GM21786 (cell line): Measurements from ENCODE around the gene SELENOS.

Experiments used
- ATAC-seq: cut with Tn5 transposase; IDR thresholded peaks from one replicate; pipeline ENCODE4 v1.9.1; 2021; ENCODE audit not compliant: unreplicated experiment

Gene SELENOS

DNA sequence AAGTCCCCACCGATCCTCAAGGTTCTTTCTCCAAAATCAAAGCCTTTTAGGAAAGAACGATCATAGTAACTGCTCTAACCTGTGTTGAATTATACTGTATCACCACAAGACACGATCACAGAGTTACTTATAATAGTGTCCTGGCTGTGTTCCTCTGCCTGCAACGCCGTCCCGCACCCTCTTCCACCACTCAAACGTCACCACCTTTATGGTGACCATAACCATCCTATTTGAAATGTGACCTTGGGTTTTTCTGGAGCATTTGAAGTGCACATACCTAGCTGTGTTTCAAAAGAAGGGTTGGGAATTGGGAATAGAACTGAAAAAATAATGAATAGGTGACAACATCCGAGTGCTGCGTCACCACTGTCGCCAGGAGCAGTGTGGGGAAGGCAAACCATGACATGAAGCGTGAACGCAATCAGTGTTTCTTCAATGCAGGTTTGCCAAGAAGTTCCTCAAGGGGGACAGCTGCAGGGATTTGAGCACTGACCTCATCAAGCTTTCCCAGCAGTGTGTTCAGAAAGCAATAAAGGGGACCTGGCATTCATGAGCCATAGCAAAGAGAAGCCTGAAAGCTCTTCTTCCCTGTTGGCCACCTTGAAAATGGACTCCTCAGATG lies 769 bp upstream of the SELENOS start:
- no peak for ATAC-seq

DNA sequence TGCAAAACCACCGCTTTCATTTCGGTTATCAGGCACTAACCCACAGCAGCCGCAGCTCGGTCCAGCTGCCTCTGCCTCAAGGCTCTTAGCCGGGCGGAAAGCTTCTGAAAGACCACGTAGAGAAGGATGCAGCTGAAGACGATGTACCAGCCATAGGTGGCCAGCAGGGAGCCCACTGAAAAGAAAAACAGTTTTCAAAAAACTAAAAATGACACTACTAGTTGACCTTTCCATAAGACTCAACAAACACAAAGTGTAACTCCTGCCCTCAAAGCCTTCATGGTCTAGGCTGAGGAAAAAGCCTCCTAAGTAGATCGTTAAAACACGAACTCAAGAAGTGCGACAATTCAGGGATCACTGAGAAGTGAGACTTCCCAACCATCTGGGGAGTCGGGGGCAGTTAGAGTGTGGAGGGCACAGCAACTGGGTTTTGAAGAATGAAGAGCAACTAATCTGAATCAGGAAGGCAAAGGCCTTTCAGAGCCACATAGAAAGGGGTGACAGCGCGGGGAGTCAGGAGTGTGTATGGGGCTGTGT lies 716 bp downstream of the SELENOS start:
- ATAC-seq, result no peak

DNA sequence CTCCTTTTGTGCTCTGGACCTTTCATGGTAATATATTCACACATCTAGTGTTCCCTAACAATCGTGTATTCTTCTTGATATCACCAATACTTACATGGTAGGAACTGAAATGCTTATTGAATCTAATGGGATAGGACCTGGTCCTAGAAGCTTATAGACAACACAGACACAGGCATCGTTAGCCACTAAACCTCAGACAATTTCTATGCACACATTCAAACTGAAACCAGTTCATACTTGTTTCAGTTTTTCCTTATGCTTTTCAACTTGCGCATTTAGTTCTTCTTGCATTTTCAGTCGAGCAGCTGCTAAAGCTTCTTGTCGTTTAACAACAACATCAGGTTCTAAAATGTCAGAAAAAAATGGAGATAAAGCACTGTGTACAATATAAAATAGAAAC lies 2.3 kb downstream of the SELENOS start:
- ATAC-seq, result peak; percentile 43

DNA sequence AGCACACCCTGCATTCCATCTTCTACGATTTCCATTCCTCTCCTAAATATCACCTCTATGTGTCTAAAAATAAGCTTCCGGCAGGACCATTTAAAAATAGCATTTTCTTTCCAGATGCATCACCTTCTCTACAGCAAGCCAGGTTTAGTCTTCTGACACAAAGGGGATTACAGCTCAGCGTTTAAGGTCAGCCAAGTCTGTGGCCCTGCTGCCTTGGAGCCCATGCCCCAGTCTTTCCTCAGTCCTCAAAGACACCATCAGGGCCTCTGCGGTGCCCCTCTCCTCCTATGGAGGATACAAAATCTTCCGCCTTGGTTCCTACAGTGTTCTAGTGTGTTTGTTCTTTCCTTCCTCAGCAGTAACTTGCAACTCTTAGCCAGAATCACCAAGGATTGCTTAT lies 3.8 kb downstream of the SELENOS start:
- no peak for ATAC-seq

DNA sequence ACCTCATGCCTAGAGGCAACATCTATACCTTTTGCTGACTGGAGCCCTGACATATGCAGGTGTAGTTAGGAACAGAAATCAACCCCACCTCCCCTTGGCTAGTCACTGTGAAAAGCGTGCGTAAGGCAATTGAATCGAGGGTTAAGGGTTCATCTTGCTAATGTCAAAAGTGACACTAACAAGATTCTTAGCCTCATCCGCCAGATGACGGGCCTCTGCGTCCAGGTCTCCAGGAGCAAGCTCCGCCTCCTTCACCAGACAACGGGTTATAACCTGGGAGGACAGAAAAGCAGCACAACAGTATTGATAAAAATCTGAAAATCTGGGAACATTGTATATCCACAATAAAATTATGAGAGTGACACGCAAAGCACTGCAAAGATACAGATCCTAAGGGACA lies 4.7 kb downstream of the SELENOS start:
- ATAC-seq, result no peak

DNA sequence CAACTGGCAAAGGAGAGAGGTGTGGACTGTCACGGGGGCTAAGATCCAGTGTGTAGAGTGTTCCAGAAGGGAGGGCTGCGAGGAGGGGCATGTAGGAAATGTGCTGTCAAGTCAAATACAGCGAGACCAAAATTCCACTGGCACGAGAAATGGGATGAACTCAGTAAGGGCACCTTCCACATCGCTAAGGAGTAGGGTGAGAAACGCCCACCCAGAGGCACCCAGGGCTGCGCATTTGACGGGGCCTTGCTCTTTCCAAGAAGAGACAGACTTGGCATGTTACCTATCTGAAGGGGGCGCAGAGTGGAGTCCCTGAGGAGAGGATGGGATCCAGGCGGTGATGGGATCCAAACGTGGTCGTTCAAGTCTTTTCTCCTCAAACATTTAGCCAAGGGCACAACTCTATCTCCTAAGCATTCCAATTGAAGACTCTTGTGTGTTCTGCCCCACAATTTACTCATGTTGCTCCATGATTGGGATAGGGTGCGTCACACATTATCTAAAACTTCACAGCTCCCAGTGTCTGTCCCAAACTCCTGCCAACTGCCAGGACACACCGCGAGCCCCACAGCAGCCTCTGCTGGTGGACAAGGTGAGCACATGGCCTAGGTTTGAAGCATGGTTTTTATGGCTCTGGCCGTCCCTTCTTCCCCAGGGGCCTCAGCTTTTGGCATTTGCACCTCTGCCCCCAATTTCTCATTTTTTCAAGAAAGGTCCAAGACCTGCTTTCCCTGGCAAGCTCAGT lies 7.6 kb downstream of the SELENOS start:
- no peak for ATAC-seq

DNA sequence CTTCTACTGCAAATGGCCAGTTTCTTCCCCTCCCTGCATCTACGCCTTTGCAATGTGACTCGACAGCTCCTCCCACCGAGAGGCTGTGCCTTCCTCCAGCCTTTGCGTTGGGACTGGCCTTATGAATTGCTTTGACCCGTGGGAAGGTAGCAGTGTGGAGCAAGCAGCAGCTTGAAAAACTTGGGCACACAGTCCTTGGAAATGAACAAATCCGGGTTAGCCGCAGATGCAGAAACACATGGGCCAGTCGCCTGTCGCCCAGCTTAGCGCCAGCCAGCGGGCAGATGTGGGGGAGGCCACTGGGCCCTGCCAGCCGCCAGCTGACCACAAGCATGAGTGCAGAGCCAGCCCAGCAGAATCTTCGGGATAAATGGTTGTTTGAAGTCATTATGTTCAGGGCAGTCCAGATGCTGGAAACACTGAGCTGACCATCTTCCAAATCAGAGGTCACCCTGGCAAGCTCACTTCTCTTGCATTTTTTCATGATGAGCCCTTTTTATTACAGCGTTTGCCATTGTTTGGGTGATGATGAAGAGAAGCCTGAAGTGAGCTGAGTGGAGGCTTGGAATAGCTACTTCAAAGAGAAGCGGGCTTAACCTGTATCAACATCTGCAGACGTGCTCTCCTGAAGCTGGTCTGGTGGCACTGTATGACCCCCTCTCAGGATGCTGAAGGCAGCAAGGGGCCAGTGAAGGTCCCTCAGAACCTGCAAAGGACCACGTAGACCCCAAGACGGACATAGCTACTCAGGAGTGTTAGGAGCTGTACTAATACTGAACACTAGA lies 9.8 kb downstream of the SELENOS start:
- ATAC-seq, result no peak

DNA sequence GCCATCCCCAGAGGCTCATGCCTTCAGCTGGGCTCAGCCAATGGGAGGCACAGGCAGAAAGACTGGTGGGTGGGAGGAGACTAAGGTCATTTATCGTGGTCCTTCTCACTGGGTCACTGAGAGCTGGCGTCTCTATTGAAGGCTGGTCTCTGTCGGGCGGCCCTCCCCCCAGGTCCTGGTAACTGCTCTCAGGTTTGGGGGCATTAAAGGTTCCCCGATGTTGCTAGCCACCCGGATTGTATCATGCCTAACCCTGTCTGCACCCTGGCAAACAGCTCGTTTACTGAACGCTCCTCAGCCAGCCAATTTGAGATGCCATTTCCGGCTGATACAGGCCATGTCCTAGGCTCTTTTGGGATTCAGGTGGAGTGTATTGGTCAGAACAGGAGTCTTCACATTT lies 10.5 kb downstream of the SELENOS start:
- no peak for ATAC-seq

DNA sequence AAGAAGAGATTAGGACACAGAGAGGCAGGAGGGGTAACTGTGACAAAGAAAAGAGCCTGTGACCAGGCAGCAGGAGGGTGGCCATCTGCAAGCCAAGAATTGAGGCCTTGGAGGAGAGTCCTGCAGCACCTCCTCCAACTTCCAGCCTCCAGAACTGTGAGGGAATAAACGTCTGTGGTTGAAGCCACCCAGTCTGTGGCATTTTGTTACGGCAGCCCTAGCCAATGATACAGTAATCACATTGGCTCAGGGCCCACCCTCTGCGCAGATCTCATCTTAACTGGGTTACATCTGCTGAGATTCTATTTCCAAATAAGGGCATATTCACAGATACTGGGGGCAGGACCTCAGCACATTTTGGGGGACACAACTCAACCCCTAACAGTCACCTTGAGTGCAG lies 11.3 kb downstream of the SELENOS start:
- no peak for ATAC-seq

DNA sequence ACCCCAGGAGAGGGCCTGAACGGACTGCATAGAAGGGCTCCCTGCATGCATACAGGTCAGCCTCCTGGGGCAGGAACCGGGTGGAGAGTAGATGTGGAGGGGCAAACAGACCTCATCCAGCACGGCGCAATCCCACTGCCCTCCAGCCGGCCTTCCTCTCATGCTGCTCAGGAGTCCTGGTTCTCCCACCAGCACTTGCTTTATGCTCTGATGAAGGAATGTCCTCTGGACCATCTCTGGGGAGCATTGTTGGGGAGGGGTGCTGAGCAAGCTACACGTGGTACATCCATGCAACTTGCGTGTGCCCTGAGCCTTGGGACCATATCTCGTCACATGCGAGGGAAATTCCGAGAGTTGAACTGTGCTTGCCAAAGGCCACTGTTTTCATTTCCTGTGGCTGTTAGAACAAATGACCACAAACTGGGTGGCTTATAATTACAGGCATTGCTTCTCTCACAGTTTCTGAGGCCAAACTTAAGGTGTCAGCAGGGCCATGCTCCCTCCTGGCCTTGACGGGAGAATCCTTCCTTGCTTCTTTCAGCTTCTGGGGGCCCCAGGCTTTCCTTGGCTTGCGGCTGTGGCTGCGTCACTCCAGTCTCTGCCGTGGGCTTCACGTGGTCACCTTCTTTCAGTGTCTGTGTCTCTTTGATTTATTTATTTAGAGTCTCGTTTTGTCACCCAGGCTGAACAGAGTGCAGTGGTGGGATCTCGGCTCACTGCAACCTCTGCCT lies 12.2 kb downstream of the SELENOS start:
- ATAC-seq, result no peak

DNA sequence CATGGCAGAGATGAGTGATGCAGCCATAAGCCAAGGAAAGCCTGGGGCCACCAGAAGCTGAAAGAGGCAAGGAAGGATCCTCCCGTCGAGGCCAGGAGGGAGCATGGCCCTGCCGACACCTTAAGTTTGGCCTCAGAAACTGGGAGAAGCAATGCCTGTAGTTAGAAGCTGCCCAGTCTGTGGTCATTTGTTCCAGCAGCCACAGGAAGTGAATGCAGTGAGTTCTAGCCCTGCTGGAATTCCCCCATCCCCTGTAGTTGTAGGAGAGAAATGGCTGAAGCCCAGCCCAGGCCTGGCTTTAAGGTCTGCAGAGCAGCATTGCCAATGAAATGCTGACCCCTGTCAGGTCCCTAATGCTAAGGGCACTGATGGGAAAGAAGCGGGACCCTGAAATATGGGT lies 13.3 kb downstream of the SELENOS start:
- ATAC-seq, result no peak

DNA sequence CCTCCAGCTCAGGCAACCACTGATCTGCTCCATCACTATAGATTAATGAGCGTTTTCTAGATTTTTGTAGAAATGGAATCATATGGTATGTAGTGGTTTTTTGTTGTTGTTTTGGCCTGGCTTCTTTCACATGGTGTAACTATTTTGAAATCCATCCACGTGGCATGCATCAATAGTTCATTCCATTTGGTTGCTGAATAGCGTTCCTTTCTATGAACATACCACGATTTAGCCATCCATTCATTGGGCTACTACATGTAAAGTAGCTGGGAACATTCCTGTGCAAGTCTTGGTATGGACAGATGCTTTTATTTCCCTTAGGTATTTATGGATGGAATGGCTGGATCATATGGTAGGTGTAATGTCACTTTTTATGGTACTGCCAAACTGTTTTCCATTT lies 14.7 kb downstream of the SELENOS start:
- no peak for ATAC-seq

DNA sequence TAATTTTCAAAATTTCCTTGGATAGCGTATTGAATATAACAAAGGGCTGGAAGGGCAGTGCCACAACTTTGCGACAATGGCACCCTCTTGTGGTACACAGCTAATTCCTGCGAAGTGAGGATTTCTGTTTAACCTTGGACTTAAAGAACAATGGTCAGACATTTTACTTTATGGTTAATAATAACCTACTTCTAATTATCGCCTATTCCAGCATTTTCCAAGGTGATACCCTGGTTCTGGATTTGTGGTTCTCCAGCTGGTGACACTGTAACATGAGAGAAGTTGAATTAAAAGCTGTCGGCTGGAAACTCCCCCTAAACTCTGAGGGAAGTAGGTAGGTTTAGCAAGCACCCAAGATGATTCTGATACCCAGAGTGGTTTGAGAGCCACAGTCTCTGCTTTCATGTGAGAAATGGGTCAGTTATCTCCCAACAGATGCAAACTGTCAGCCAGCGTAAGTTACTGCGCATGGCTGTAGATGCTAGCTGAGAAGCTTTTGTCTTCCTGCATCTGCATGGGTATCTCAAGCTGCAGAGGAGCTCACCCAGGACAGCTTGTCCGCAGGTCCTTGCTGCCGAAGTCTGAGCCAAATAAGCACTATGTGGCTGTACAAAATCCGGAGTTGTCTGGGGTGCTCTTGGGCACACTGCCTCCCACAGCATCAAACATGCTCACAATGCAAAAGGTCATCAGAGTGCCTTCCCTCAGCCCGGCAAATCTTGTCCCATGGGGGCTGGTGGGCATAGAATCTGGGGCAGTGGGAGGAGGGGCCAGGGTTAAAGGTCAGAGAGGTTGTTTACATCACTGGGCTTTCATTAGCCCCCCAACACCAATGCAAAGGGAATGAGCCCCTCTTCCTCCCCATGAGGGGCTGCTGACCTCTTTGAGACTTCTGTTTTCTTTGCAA lies 18.8 kb downstream of the SELENOS start:
- ATAC-seq, result no peak

DNA sequence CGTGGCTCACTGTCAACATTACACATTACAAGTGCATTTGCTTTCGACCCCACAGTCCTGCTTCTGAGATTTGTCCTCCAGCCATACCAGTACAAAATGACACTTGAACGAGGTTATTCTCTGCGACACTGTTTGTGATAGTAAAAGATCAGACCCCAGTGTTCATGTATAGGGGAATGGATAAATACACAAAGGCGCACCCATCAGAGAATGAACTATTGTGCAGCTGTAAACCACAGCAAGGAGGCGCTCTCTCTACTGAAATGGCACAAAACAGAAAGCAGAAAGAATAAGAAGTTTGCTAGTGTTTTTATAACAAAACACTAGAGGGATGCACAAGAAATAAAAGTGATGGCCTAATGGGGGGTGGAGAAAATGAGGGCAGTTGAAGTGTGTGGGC lies 20.5 kb downstream of the SELENOS start:
- no peak for ATAC-seq

DNA sequence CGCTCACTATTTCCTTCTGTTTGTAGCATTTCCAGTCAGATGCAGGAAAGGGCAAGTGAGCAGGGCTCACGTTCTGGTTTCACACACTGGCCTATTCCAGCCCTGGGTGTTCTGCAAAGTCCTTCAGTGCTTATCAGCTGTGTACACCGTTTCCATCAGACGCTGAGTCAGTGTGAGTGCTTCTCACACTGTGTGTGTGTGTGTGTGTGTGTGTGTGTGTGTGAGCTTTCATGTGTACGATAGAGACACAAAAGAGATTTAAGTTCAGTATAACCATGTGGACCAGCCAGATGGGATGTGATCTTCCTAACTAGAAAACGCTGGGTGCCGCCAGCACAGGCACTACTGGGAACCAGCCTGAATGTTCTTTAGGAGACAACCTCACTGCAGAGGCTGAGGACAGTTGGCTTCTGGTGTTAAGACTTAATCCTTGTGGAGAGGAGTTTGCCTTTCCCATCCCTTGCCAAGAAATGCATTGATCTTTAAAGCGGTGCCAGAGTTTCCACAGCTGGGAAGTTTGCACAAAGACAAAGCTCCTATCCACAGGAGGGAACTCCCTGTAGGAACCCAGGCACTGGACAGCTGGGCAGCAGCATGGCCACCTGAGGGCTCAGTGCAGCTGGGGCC lies 21.6 kb downstream of the SELENOS start:
- no peak for ATAC-seq

DNA sequence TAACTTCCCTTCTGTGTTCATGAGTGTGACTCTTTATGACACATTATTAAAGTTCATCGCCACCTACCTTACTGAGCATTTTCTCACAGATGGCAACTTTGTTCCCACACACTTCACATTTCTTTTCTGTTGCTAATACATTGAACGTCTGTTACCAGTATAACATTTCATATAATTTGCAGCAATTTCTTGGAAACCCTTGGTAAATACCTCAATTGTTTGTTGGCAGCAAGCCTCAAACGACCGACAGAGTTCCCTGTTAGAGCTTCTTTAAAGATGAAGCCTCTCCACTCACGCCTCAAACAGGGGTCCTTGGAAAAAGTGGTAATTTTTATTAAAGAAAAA lies 22.3 kb downstream of the SELENOS start:
- ATAC-seq, result no peak

DNA sequence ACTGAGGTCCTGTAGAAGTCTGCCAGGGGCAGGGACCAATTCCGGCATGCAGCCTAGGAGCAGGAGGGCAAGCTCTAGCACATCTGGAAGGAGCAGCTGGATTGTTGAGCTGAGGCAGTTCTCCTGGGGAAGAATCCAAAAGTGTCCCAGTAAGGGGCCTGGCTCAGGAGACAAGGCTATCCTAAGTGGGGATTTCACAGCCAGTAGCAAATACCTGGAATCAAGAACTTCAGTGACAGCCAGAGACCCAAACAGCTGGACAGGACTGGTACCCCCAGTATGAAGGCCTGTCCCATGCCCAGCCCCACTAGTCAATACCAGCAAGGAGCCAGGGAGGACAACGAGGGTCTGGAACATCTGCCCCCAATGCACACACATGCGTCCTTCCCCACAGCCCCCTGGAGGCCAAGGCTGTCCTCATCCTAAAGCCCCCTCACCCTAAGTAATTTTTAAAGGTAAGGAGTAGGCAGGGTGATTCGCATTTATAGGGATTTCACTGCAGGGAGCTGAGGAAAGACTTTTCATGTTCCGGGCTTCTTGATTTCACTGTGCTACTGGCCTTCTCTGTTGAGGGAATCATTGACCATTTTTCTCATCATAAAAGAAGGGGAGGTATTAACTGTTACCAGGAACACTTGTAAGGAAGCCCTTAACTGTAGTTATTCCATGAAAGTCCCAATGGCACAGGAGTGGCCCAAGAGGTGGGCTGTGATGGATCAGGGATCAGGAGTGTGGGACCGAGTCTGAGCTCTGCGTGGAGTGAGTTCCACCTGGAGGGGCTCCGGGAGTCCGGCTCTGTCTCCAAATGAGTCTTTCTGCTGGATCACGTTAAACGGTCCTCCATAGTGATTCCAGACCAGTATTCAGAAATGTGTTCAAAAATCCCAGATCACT lies 22.9 kb downstream of the SELENOS start:
- ATAC-seq, result no peak

DNA sequence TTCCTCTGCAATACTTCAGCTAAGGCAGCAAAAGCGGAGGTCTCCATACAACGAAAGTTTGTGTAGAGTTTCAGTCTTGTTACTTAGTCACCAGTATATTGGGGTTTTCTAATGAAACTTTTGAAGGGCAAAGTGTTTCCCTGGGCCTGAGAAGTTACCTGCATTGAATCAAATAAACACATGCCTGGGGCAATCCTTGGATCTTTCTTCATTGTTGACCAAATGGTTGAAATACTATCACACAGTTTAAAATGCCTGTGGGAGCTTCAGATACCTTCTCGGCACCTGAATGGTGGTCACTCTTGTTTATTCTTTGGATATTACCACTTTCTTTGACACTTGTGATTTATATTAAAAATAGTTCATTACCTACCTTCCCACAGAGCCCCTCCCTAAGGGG lies 24.4 kb downstream of the SELENOS start:
- no peak for ATAC-seq
